Keratinocyte (primary cell): ENCODE measurements around the gene SMARCA2. TPM values are rescaled to one million over a fixed set of nuclear protein-coding genes. Genes with fewer than 3 reads are reported as not detected.

Experiments
- DNase-seq: peaks from one replicate; pipeline ENCODE4 v3.0.0-alpha.2; 2011; ENCODE audit warnings: low read depth, missing footprints, low spot score
- FAIRE-seq: peaks from 2 replicates; lab custom pipeline; 2011; peaks lifted over from hg19 to GRCh38; lab: Jason Lieb, UNC
- H2AFZ ChIP-seq: 2 replicates; pipeline ENCODE4 v1.6.0; 2012; ENCODE audit warnings: low read length, control low read depth, inconsistent platforms; ENCODE audit not compliant: control insufficient read depth
- H3K27ac ChIP-seq: 2 replicates; pipeline ENCODE4 v1.5.1; 2011; ENCODE audit warnings: low read length; ENCODE audit not compliant: control insufficient read depth, insufficient read depth
- H3K27me3 ChIP-seq: 3 replicates; pipeline ENCODE4 v1.6.0; 2011; ENCODE audit warnings: low read length; ENCODE audit not compliant: control insufficient read depth, insufficient read depth; ENCODE audit errors: extremely low read depth
- H3K36me3 ChIP-seq, 2 experiments: 2 replicates in 1 of 2; 3 replicates in 1 of 2; pipeline ENCODE4 v1.5.1; 2011; ENCODE audit warnings: low read length in 2 of 2, mild to moderate bottlenecking in 1 of 2; ENCODE audit not compliant: control insufficient read depth in 2 of 2, insufficient read depth in 2 of 2; ENCODE audit errors: extremely low read depth in 1 of 2
- H3K4me1 ChIP-seq: 3 replicates; pipeline ENCODE4 v1.5.1; 2011; ENCODE audit warnings: low read length; ENCODE audit not compliant: control insufficient read depth, insufficient read depth; ENCODE audit errors: extremely low read depth
- H3K4me2 ChIP-seq: 3 replicates; pipeline ENCODE4 v1.6.0; 2011; ENCODE audit warnings: low read depth, low read length; ENCODE audit not compliant: control insufficient read depth, insufficient read depth; ENCODE audit errors: extremely low read depth
- H3K4me3 ChIP-seq, 3 experiments: fragments of 200-600 bp in 1 of 3; sonication (generic) in 1 of 3; 2 replicates in 2 of 3; 3 replicates in 1 of 3; pipeline ENCODE4 v1.5.1; 2011 to 2016; ENCODE audit warnings: low read length in 3 of 3, mild to moderate bottlenecking in 3 of 3, control low read depth in 2 of 3, inconsistent platforms in 1 of 3, low read depth in 1 of 3, mixed read lengths in 1 of 3, mixed run types in 1 of 3, moderate library complexity in 1 of 3; ENCODE audit not compliant: control insufficient read depth in 2 of 3, insufficient read depth in 2 of 3; ENCODE audit errors: extremely low read depth in 1 of 3
- H3K79me2 ChIP-seq: 2 replicates; pipeline ENCODE4 v1.6.0; 2012; ENCODE audit warnings: low read length; ENCODE audit not compliant: control insufficient read depth, insufficient read depth
- H3K9ac ChIP-seq: 3 replicates; pipeline ENCODE4 v1.6.0; 2011; ENCODE audit warnings: low read length; ENCODE audit not compliant: control insufficient read depth, insufficient read depth; ENCODE audit errors: extremely low read depth
- H3K9me1 ChIP-seq: 3 replicates; pipeline ENCODE4 v1.6.0; 2011; ENCODE audit warnings: low read length; ENCODE audit not compliant: control insufficient read depth, insufficient read depth; ENCODE audit errors: extremely low read depth
- H3K9me3 ChIP-seq: 2 replicates; pipeline ENCODE4 v1.5.1; 2012; ENCODE audit warnings: low read depth, low read length; ENCODE audit not compliant: control insufficient read depth
- H4K20me1 ChIP-seq: 3 replicates; pipeline ENCODE4 v1.6.0; 2011; ENCODE audit warnings: low read length; ENCODE audit not compliant: control insufficient read depth, insufficient read depth; ENCODE audit errors: extremely low read depth
- CTCF ChIP-seq, 3 experiments: IDR thresholded peaks in 1 of 3; conservative IDR thresholded peaks in 1 of 3; optimal IDR thresholded peaks in 1 of 3; 2 replicates in 2 of 3; 3 replicates in 1 of 3; pipeline versions ENCODE3 to v1.5.1; 2011; ENCODE audit warnings: low read length in 3 of 3, mild to moderate bottlenecking in 3 of 3, moderate library complexity in 2 of 3, control low read depth in 1 of 3, inconsistent platforms in 1 of 3; ENCODE audit not compliant: insufficient read depth in 2 of 3; ENCODE audit errors: extremely low read depth in 1 of 3
- EZH2 ChIP-seq: IDR thresholded peaks from one replicate; pipeline ENCODE4 v1.6.1; 2012; ENCODE audit warnings: inconsistent platforms, mild to moderate bottlenecking, low read length, moderate library complexity
- dilution Hi-C: fragments of 300-500 bp; cut with MboI; formaldehyde crosslinking; loops from one replicate; pipeline ENCODE4 v1.7.0; 2020; ENCODE audit warnings: low sequenced_read_pairs; ENCODE audit not compliant: extremely low pct_ligation_motif_present
- polyA plus RNA-seq, 5 experiments: library from polyadenylated mRNA; depleted of rRNA in 3 of 5; stranded (reverse) in 3 of 5; stranded (forward) in 1 of 5; unstranded in 1 of 5; fragments of >200 nt; gene quantifications; 1 replicate in 1 of 5; 2 replicates in 3 of 5; 3 replicates in 1 of 5; pipeline versions ENCODE4 v1.2.1 to v1.2.3, GENCODE V29; 2011 to 2012; ENCODE audit warnings: missing spikeins in 2 of 5, low read depth in 1 of 5, low replicate concordance in 1 of 5

The SMARCA2 gene
- polyA plus RNA-seq, 1 donor (not counting 4 experiments of a cell fraction or from before 2014, with no cell fraction given): 39.0 TPM

- FAIRE-seq (no peak), DNase-seq (no peak)
- Histone ChIP-seq H3K27me3 (no peaks in the 10 kb centered on the region), H3K4me2 (no peak overlapping the region), H3K36me3 (no peaks in the 10 kb centered on the region), H3K79me2 (no peaks in the 10 kb centered on the region), H3K9me3 (no peaks in the 10 kb centered on the region), H2AFZ (no peak overlapping the region), H3K4me1 (peaks cover 7% of the 10 kb centered on the region), H3K27ac (no peak overlapping the region), H3K9me1 (no peaks in the 10 kb centered on the region), H4K20me1 (no peaks in the 10 kb centered on the region), H3K4me3 (no peak overlapping the region), H3K9ac (no peak overlapping the region)
- TF ChIP-seq EZH2: no peak
- TF ChIP-seq CTCF (optimal IDR thresholded peaks at IDR 0.05 in 1 of 3, IDR thresholded peaks at IDR 0.05 in 1 of 3, conservative IDR thresholded peaks at IDR 0.05 in 1 of 3; ENCODE audit: extremely low read depth in 1 of 3, insufficient read depth in 2 of 3, low read length in 3 of 3): no peak
- dilution Hi-C loops: no loop called here
Observed at GRCh38 chr9:2213830-2214468, 198.8 kb downstream of the SMARCA2 start.

GRCh38 chr9:2214707-2215106 is 199.6 kb downstream of the SMARCA2 start:
- H3K9ac ChIP-seq: no peak overlapping the region
- DNase-seq: no peak
- no peak for FAIRE-seq
- no peak overlapping the region for H3K4me2 ChIP-seq
- H2AFZ ChIP-seq: no peak overlapping the region
- H3K36me3 ChIP-seq: no peaks in the 10 kb centered on the region
- TF ChIP-seq EZH2 (no peak), CTCF (optimal IDR thresholded peaks at IDR 0.05 in 1 of 3, IDR thresholded peaks at IDR 0.05 in 1 of 3, conservative IDR thresholded peaks at IDR 0.05 in 1 of 3; ENCODE audit: extremely low read depth in 1 of 3, insufficient read depth in 2 of 3, low read length in 3 of 3) (no peak)
- H3K27me3 ChIP-seq: no peaks in the 10 kb centered on the region
- H3K27ac ChIP-seq: no peak overlapping the region
- H3K9me3 ChIP-seq: no peaks in the 10 kb centered on the region
- dilution Hi-C loops: no loop called here
- peaks cover 4% of the 10 kb centered on the region for H3K4me1 ChIP-seq
- H3K79me2 ChIP-seq: no peaks in the 10 kb centered on the region
- H3K9me1 ChIP-seq: no peaks in the 10 kb centered on the region
- H3K4me3 ChIP-seq: no peak overlapping the region
- H4K20me1 ChIP-seq: no peaks in the 10 kb centered on the region
